Activated CD4-positive, alpha-beta T cell treated with anti-CD3 and anti-CD28 coated beads for 1 hour (primary cell): Measurements from ENCODE around the gene MDFIC.
"Not testable (repeated sequence)": the region's sequence is repeated elsewhere in the genome, so short reads cannot be mapped to it uniquely, and the experiment has no call there.

Source experiments
- DNase-seq: peaks from one replicate; pipeline ENCODE4 v3.0.0-alpha.2; 2020

Gene MDFIC, protein sequence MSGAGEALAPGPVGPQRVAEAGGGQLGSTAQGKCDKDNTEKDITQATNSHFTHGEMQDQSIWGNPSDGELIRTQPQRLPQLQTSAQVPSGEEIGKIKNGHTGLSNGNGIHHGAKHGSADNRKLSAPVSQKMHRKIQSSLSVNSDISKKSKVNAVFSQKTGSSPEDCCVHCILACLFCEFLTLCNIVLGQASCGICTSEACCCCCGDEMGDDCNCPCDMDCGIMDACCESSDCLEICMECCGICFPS

DNA sequence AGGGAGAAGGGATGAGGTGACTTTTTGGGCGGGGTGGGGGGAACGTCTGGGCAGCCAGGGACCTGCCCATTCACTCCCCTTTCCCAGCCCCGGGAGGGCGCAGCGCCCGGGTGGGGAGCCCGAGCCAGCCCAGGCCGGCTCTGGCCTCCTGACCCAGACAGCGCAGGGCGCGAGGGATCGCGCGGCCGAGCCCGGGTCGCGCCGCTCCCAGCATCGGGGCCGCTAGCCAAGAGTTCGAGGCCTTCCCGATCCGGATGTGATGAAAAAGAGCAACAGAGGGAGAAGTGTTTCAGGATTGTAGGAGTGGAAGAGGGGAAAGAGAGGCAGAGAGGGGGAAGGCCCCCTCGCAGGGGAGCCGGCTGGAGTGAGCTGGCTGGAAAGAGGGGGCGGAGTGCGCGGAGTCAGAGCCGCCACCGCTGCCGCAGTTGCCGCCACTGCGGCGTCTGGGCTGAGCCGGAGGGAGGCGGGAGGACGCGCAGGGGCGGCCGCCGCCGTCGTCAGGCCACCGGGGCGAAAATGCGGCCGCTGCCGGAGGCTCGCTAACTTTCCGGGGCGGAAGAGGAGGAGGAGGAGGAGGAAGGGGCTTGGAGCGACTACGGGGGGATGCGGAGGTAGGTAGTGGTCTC, at the start of gene MDFIC:
MDFIC (plus strand) TSS at position 69 of the 626 bp plus-strand sequence. CDS start 940 bp downstream, outside the sequence.
- peak; percentile 48 for DNase-seq

DNA sequence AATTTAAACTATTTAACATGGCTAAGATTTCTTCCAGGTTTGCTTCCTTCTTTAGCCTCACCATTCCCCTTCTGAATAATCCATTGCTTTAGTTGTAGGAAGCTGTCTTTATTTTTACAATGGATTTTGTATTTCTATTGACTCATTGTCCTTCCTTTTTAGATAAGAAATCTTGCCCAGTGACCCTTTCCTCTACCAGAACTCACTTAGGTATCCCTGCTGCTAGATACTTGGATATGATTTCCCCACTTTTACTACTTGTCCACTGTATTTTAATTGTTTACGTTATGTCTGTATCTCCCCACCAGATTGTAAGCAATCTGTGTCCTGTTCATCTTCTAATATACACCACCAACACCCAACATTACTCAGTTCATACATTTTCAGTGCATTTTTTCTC, 47.7 kb upstream of the MDFIC start:
- DNase-seq = no peak

DNA sequence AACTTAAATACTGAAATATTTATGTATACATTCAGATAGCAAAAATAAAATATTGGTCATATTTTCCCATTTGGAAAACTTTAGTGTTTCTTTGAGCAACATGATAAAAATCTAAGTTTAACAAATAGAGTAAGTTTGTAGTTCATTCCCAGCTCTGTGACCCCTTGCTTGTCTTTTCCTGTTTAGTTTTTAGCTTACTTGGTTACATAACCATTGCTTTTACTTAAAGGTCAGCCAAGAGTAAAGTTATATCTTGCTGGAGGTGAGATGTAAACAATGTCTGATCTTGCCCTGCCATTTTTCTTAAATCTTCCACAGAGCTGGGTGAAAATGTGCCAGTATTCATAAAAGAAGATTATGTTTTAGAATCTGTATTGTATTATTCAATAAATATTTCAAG, 46.7 kb upstream of the MDFIC start:
- no peak for DNase-seq

DNA sequence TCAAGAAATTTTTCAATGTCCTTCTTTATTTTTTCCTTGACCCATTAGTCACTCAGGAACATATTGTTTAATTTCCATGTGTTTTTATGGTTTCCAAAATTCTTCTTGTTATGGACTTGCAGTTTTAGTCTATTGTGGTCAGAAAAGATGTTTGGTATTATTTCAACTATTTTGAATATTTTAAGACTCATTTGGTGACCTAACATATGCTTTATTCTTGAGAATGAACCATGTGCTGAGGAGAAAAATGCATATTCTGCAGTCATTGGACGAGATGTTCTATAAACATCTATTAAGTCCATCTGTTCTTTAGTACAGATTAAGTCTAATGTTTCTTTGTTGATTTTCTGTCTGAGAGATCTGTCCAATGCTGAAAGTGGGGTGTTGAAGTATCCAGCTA, 42.3 kb upstream of the MDFIC start:
- DNase-seq = no peak

DNA sequence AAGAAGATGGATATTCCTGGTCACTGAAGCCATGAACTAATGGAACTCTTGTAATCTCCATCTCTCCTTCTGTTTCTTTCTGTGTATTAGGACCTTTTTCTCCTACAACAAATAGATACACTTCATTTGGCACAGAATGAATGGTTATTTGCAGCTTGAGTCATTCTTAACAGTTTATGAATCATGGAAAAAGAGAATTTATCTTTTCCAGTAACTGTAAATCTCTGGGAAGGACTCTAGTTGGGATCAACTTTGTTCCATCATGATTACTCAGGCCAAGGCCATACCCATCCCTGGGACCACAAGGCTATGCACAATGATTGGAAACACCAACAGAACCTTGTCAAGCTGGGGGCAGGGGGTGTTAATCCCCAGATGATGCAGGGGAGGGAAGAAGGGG, 36.1 kb upstream of the MDFIC start:
- no peak for DNase-seq

DNA sequence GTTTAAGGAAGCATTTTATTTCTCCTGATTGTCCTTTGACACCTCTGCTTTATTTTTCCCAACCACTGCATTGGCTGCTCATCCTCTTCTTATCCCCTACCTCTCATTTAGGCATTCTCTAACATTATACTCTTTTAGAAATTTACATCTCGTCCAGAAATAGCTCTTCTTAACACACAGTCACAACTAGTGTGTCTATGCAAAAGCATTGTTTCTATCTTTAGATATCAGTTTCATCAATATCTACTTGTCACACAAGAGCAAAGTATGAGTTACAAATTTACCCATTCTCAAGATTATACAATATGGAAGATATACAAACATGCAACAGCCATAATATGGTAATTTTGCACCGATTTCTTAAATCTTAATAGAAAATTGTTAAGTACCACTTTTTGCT, 35.7 kb upstream of the MDFIC start:
- DNase-seq = no peak

DNA sequence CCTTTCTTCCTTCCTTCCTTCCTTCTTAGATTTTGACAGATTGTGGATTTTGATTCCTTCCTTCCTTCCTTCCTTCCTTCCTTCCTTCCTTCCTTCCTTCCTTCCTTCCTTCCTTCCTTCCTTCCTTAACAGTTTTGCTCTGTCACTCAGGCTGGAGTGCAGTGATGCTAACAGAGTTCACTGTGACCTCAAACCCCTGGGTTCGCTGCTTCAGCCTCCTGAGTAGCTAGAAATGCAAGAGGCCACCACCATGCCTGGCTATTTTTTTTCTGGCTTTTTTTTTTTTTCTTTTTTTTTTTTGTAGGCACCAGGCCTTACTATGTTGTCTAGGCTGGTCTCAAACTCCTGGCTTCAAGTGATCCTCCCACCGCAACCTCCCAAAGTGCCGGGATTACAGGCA, 32.8 kb upstream of the MDFIC start:
- not testable (repeated sequence) for DNase-seq

DNA sequence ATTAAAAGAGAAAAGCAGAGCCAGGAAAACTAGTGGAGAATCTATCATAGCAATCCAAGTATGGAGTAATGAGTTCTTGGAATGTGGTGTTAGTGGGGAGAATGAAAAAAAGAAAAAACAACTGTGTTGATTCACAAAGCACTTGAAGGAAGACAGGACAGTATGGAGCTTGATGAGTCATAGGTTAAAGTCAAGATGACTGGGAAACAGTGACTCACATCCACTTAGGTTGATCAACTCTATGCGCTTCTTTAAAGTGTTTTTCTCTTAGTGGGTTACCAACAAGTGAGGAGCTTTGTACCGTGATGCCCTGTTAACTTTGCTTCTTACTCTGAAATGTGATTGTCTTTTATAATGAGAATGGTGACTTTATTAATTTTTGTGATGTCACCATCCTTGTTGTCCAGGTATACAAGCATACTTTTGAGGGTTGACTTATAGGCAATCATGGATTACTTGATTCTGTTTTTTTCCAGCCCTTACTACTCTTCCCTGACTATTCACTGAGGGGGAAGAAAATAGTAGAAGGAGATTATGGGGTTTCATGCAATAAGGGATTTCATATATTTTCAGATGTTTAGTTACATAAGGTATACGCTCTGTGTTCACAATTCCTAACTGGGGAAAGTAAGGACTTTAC, 32.1 kb upstream of the MDFIC start:
- no peak for DNase-seq

DNA sequence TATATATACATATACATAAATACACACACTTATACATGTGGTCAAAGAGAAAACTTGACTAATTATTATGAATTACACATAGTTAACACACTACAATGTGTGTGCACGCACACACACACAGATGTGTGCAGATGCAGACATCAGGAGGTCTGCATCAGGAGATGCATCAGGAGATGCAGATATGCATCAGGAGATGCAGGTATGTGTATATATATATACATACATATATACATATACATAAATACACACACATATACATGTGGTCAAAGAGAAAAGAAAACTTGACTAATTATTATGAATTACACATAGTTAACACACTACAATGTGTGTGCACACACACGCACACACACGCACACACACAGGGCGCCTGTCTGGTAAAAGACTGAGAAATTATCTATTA, 31.3 kb upstream of the MDFIC start:
- DNase-seq = no peak

DNA sequence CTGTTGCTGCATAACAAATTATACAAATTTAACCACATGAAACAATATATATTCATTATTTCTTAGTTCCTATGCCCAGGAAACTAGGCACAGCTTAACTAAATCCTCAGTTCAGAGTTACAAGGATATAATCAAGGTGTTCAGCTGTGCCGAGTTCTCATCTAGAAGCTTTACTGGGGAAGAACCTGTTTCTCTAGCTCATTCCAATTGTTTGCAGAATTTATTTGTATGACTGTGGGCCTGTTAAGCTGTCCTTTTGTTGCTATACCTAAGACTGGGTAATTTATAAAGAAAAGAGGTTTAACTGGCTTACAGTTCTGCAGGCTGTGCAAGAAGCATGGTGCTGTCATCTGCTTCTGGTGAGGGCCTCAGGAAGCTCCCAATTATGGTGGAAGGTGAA, 21.8 kb upstream of the MDFIC start:
- DNase-seq = no peak

DNA sequence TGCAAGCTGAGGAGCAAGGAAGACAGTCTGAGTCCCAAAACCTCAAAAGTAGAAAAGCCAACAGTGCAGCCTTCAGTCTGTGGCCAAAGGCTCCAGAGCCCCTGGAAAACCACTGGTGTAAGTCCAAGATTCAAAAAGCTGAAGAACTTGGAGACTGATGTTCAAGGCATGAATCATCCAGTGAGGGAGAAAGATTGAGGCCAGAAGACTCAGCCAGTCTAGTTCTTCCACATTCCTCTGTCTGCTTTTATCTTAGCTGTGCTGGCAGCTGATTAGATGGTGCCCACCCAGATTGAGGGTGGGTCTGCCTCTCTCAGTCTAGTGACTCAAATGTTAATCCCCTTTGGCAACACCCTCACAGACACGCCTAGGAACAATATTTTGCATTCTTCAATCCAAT, 20.1 kb upstream of the MDFIC start:
- no peak for DNase-seq

DNA sequence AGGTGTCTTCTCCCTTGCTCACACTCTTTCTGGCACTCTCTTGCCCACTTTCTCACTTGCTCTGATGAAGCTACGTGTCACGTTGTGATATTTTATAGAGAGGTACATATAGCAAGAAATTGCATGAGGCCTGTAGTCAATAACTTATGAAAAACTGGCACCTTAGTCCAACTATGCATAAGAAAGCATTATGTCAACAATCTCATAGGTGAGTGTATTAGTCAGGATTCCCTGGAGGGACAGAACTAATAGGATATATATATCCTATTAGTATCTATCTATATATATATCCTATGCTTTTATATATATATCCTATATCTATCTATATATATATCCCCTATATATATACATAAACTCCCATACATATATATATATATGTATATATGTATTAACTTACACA, 18.8 kb upstream of the MDFIC start:
- no peak for DNase-seq

DNA sequence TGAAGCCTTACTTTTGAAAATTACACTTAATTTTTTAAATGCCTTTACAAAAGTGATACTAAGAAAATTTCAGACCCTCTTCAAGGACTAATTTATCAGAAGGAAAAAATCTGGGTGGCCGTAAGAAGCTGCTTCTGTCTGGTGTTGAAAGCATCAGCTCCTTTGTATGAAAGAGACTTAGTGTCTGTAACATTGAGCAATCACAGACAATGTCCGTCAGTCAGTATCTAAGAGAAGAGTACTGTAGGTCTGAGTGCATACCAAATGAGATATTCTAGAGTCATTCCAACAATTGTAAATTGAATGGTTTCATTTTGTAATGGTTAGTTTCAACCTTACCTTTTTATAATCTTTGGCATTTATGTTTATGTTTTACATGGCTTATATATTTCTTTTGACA, 11.1 kb upstream of the MDFIC start:
- no peak for DNase-seq

DNA sequence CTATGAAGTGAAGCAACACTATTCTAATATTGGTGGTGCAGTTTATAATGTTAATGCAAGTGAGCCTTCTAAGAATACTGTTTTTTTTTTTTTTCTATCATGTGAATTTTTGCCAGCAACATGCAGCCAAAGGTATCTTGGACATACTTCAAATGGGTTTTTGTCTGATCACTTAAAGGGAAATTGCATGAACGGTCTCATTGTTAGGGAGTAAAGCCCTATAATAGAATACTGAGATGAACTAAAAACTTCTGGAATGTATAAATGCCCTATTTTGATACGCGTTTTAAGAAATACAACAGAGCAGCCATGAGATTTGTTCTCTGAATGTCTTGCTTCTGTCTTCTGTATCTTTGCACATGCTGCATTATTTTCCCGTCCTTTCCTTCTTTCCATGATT, 10.5 kb upstream of the MDFIC start:
- no peak for DNase-seq

DNA sequence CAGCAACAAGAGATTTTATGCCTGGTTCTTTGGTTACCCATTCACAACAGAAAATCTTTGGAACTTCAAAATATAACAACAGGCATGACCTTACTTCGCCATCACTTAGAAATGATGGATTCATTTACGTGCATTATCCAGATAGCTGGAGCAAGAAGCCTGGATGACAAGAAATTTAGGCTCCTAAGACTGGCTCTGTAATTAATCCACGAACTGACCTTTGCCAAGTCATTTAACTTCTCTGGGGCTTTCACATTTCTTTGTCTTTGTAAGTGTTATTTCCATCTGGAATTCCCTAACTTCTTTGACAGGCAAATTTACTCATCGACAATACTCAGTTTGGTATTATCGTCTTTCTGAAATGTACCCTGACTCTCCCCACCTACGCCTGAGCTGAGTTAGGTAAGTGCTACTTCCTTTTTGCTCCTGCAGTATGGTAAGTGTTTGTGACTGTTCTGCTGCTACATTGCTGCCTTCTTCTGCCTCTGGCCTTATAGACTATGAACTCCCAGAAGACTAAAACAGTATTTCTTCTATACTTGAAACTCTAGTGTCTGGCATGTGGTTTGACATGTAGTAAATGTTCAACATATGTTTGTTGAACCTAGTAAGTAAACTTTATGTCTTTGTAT, 5.5 kb upstream of the MDFIC start:
- no peak for DNase-seq

DNA sequence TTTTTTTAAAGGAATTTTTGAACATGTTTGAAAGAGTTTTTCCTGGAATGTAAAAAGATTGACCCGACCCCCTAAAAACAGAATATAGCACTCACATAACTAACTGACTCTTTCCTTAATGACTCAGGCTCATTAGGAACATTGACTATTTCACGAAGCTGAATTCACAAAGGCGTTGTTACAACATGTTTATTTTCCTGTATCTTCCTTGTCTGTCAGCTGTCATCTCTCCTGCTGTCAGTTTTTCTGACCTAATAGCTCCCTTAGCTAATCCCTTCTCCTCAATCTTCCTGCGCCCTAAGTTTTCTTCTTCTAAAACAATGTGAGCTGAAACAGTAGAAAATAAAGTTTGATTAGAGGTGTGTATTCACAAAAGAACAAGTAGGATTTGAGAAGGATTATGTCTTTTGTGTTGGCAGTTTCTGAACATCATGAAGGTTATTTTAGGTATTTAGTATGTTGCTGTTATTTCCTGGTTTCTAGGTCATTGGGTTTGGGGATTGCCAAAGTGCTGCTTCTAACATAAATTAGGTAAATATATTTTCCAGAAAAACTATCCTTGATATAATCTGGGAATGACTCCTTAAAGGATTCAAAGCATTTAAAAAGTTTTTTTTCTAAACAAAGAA, 4.6 kb upstream of the MDFIC start:
- no peak for DNase-seq

DNA sequence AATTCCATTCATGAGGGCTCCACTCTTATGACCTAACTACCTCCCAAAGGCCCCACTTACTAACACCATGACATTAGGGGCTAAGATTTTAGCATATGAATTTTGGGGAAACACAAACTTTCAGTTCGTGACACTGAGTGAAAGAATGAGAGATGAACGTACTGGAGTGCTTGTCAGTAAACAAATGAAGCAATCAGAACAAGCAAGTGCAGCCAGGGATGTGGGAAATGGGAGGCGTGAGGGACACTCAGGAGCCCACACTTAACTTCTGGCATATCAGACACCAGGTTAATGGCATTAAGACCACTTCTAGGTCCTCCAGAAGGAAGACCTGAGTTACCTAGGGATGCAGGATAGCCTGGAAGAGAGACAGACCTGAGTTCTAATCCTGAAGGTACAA, 2.3 kb upstream of the MDFIC start:
- DNase-seq = no peak

DNA sequence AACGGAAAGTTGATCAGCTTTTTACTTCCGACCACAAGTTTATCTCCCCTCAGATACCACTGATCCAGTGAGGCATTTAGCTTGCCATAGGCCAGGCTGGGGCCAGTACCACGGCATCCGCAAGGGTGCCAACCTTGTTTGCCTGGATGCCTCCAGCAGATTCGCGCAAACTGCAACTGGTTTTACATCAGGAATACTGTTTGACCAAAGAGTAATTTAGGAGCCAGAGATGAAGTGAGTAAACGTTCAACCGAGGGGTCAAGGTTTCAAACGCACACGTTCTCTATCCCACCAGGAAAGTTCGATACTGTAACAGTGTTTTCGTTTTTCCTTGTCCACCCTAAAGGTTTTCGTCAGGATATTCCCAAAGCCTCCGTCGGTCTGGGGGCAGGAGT, 266 bp upstream of the MDFIC start:
- no peak for DNase-seq

DNA sequence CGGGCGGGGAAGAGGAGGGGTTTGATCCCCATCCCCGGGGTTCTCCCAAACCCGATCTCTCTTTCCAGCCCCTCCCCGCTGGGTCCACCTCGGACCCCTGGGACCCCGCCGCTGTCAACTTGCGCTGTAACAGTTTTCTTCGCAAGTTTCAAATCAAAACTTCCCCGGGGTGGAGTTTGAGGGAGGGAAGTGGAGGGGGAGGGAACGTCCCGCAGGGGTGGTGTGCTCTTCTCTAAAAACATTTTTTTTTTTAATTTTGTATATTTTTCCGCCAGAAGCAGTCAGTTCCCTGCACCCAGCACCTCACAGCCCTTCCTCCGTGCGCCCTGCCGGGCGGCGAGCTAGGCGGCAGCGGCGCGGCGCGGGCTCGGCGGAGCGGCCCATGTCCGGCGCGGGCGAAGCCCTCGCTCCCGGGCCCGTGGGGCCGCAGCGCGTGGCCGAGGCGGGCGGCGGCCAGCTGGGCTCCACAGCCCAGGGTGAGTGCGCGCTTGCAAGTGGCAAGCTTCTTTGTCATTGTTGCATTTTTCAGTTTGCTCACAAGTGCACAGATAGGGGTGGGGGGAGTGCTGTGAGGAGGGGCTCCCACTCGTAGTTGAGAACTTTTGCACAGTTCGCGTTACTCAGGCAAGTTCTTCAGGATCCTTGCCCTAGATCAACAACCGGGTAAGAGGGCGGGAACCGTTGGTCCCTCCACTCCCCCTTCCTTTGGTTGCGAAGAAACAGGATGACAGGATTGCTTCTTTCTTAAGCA, 933 bp downstream of the MDFIC start:
- peak; percentile 24 for DNase-seq

DNA sequence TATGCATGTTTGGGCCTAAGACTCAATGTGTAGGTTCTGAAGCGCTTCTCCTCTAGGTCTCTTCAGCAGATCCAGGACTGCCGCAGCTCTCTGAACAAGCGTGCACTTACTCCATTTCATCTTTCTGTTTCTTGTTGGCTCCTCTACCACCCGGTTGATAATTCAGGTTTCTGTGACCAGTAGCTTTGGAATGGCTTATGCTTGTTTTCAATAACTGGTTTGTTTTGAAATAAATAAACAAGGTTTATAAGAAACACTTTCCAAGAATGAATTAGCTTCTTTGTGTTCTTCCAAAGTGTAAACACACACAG, 1.5 kb downstream of the MDFIC start:
- DNase-seq = no peak

DNA sequence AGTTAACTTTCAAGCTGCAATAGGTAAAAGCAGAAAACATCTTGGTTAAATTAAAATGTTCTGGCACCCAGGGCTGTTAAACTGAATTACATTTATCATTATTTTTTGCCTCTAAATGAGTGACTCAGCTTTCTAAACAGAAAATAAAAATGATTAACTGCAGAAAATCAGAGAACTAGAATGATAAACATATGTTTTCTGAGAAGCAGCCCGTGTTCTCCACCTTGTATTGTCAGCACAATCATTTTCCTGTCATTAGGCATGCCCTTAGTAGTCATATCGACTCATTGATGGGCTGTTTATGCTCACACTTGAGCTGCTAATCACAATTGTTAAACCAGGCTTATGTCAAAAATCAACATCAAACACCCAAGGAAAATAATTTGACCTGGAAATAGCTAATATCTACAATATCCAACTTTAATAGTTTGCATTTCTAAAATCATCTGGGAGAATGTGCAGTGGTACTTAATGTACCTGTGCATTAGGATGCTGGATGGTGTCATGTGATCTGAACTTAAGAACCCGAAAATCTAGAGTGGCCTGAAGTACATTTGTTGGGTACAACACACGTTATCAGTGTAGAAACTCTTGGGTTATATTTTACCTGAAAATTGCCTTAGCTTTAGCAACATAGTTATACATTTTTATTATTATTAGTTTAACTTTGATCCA, 2.3 kb downstream of the MDFIC start:
- no peak for DNase-seq

DNA sequence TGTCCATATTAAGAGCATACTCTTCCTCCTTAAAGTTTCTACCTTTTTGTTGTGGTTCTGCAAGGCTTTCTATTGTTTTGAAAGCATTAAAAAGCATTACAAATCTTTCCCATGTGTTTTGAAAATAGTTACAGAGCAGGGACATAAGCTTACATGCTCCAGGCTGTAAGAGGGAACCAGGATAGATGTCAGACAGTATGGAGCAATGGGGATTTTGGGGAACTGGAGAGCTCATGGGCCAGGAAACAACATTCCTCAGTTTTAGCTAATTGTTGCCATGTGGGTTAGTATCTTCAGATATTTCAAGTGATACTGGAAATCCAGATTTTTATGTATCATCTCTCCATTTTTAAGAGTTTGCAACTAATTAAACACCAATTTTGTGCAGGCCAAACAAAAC, 3.5 kb downstream of the MDFIC start:
- DNase-seq = no peak

DNA sequence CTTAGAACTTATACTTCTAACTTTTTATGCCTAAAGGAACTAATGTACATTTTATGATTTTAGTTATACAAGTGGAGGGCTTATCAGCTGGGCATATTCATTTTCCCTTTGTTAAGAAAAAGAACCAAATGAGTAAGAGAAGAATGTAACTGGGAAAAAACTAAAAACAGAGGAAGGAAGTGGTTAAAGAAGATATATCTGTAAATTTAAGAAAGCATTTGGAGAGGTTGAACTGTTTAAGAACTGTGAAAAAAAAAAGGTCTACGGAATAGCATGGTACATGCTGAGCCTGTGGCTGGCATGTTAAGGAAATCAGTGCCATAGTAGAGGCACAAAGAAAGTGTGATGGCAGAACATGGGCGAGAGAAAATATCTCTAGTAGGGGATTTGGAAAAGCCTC, 6.2 kb downstream of the MDFIC start:
- no peak for DNase-seq
